Panc1 (cell line): Measurements from ENCODE around the gene HAGHL. TPM values are rescaled to one million over a fixed set of nuclear protein-coding genes. Genes with fewer than 3 reads are reported as not detected.

Source experiments
- ATAC-seq: fragments of 200-7000 bp; cut with Tn5 transposase; 2 replicates; pipeline ENCODE4 v1.9.1; 2020; ENCODE audit warnings: mild to moderate bottlenecking, moderate library complexity
- BruUV-seq: library from RNA; stranded (reverse); fragments of 400-500 nt; replicated peaks from 2 replicates; lab custom pipeline; 2021; lab: Mats Ljungman, UMichigan
- CTCF ChIA-PET: fragments of 300-600 bp; sonication (Branson Sonifier 250); formaldehyde crosslinking; loops from one replicate; lab custom pipeline; 2022; ENCODE audit warnings: antibody characterized with exemption; lab: Charles Lee
- POLR2A ChIA-PET: fragments of 300-600 bp; sonication (Branson Sonifier 250); formaldehyde crosslinking; loops from one replicate; lab custom pipeline; 2022; ENCODE audit warnings: antibody characterized with exemption; lab: Charles Lee
- DNase-seq: peaks from one replicate; pipeline ENCODE4 v3.0.0-alpha.2; 2010; ENCODE audit warnings: low read depth, low spot score
- H3K27ac ChIP-seq: 2 replicates; pipeline ENCODE4 v1.5.1; 2011; ENCODE audit warnings: mild to moderate bottlenecking, low read length, inconsistent platforms
- H3K27me3 ChIP-seq: fragments of 200-500 bp; sonication (Bioruptor generic); 2 replicates; pipeline ENCODE4 v1.6.0; 2014; ENCODE audit warnings: low read length, inconsistent platforms; ENCODE audit not compliant: control insufficient read depth, insufficient read depth
- H3K36me3 ChIP-seq: fragments of 200-500 bp; sonication (Bioruptor generic); 2 replicates; pipeline ENCODE4 v1.5.1; 2014; ENCODE audit warnings: inconsistent platforms, mild to moderate bottlenecking, low read length, moderate library complexity; ENCODE audit not compliant: control insufficient read depth, insufficient read depth
- H3K4me1 ChIP-seq: 2 replicates; pipeline ENCODE4 v1.5.1; 2011; ENCODE audit warnings: inconsistent platforms, mild to moderate bottlenecking, low read length, moderate library complexity; ENCODE audit not compliant: control insufficient read depth, insufficient read depth
- H3K4me3 ChIP-seq, 2 experiments: 2 replicates each; pipeline ENCODE4 v1.5.1; 2011 to 2012; ENCODE audit warnings: low read depth in 2 of 2, low read length in 2 of 2, mild to moderate bottlenecking in 2 of 2, inconsistent platforms in 1 of 2, moderate library complexity in 1 of 2
- H3K9me3 ChIP-seq: fragments of 200-500 bp; sonication (Bioruptor generic); 2 replicates; pipeline ENCODE4 v1.5.1; 2014; ENCODE audit warnings: low read depth, mild to moderate bottlenecking, inconsistent platforms, low read length, moderate library complexity; ENCODE audit not compliant: control insufficient read depth, insufficient read depth
- POLR2AphosphoS5 ChIP-seq: IDR thresholded peaks from 2 replicates; pipeline ENCODE4 v1.6.1; 2012; ENCODE audit warnings: mild to moderate bottlenecking, low read depth, low read length, moderate library complexity
- REST ChIP-seq, 2 experiments: IDR thresholded peaks; 2 replicates each; pipeline ENCODE4 v1.6.1; 2011 to 2012; ENCODE audit warnings: low read depth in 2 of 2, control low read depth in 1 of 2, low read length in 1 of 2, mild to moderate bottlenecking in 1 of 2, moderate library complexity in 1 of 2; ENCODE audit not compliant: insufficient read depth in 1 of 2
- SIN3A ChIP-seq: IDR thresholded peaks from 2 replicates; pipeline ENCODE4 v1.6.1; 2012; ENCODE audit warnings: low read depth, mild to moderate bottlenecking, low read length, moderate library complexity, borderline replicate concordance; ENCODE audit not compliant: insufficient read depth
- TCF7L2 ChIP-seq: IDR thresholded peaks from 2 replicates; pipeline ENCODE4 v1.6.1; 2011; ENCODE audit warnings: mild to moderate bottlenecking, low read depth, low read length, inconsistent platforms
- in situ Hi-C: cut with HindIII; loops from 2 replicates; pipeline ENCODE4 v1.10.0; 2016; ENCODE audit warnings: low sequenced_read_pairs, low pct_unique_long_range_greater_than_20kb
- intact Hi-C: fragments of 100-400 bp; cut with micrococcal nuclease; formaldehyde crosslinking; loops from one replicate; pipeline ENCODE4 v1.10.0; 2022; ENCODE audit not compliant: unreplicated experiment
- total RNA-seq: library from RNA; stranded (reverse); gene quantifications from one replicate; pipeline ENCODE4 v1.2.1, GENCODE V29; 2021; ENCODE audit not compliant: unreplicated experiment
- TF ChIP-seq, protein P1 (sequence below): fragments of 450-650 bp; IDR thresholded peaks from 2 replicates; pipeline ENCODE4 v1.5.1; 2017; ENCODE audit warnings: mild to moderate bottlenecking

The HAGHL gene
- total RNA-seq, 1 experiment from 2014 or later = 41.1 TPM

DNA sequence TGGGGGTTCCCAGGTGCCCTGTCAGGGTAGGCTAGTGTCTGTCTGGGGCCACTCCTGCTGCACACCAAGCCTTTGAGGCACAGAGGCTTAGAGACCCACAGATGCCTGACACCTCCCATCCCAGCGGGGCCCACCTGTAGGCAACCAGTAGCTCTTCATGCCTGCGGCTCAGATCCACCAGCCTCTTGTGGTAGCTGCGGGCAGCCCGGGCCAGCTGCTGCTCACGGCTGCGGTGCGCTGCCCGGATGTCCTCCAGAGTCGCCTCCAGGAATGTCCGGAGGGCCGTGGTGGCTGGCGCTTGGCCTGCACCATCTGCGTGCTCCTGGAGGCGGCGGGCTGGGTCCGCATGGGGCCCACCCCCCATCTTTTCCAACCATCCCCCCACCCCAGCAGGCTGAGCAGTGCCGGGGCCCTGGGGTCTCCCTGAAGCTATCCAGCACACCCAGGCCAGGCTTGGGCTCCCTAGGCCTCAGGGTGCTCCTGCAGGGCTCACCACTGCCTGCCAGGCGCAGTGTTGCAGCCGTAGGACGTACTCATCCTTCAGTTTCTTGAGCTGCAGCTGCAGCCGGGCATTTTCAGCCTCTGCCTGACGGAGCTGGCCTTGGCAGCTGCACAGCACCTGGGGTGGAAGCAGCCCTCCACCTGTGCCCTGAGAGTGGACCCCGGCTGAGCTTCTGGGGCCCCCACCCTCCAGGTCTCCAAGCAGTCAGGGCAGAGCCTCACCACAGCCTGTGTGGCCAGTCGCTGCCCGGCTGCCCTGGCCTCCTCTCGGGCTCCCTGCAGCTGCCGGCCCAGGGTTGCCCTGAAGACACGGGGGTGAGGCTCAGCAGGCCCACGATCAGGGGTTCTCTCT is 2.5 kb upstream of the HAGHL start:
- intact Hi-C loops (no loop called here), in situ Hi-C loops (no loop called here)
- Histone ChIP-seq H3K36me3 (no peaks in the 10 kb centered on the region; the same call in 1 of the 2 replicates), H3K27me3 (no peaks in the 10 kb centered on the region), H3K27ac (peak overlapping the region; percentile 17; the same call in 1 of the 2 replicates), H3K4me1 (peaks cover 18% of the 10 kb centered on the region), H3K9me3 (no peaks in the 10 kb centered on the region), H3K4me3 (no peak overlapping the region)
- POLR2A ChIA-PET = interaction anchor here (0.5 to 0.8 kb wide), 3 partner anchors 11 to 84 kb away, joined by 3 to 4 read pairs (median 3); no protein-coding TSS in a partner anchor
- DNase-seq (no peak), ATAC-seq (no peak)
- CTCF ChIA-PET = interaction anchor here (0.5 to 2.1 kb wide), 3 partner anchors 12 to 426 kb away, joined by 6 to 10 read pairs (median 7); no protein-coding TSS in a partner anchor
- TF ChIP-seq REST (IDR thresholded peaks at IDR 0.05; ENCODE audit: insufficient read depth in 1 of 2, low read depth in 2 of 2, low read length in 1 of 2) (no peak), POLR2AphosphoS5 (no peak; the same call in 1 of the 2 replicates), TCF7L2 (no peak), SIN3A (no peak)
- TF ChIP-seq, protein P1, sequence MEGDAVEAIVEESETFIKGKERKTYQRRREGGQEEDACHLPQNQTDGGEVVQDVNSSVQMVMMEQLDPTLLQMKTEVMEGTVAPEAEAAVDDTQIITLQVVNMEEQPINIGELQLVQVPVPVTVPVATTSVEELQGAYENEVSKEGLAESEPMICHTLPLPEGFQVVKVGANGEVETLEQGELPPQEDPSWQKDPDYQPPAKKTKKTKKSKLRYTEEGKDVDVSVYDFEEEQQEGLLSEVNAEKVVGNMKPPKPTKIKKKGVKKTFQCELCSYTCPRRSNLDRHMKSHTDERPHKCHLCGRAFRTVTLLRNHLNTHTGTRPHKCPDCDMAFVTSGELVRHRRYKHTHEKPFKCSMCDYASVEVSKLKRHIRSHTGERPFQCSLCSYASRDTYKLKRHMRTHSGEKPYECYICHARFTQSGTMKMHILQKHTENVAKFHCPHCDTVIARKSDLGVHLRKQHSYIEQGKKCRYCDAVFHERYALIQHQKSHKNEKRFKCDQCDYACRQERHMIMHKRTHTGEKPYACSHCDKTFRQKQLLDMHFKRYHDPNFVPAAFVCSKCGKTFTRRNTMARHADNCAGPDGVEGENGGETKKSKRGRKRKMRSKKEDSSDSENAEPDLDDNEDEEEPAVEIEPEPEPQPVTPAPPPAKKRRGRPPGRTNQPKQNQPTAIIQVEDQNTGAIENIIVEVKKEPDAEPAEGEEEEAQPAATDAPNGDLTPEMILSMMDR = no peak
- BruUV-seq = no TSS peak

- BruUV-seq = no TSS peak
- peaks cover 16% of the 10 kb centered on the region for H3K4me1 ChIP-seq
- H3K27ac ChIP-seq = peak overlapping the region; percentile 17; the same call in 1 of the 2 replicates
- CTCF ChIA-PET = interaction anchor here (0.6 to 2.1 kb wide), 2 partner anchors 12 to 425 kb away, joined by 7 to 10 read pairs; no protein-coding TSS in a partner anchor
- H3K36me3 ChIP-seq = no peaks in the 10 kb centered on the region; the same call in 1 of the 2 replicates
- no peaks in the 10 kb centered on the region for H3K9me3 ChIP-seq
- intact Hi-C loops = no loop called here
- no peak for DNase-seq
- TF ChIP-seq POLR2AphosphoS5 = no peak
- TF ChIP-seq SIN3A = no peak
- TF ChIP-seq, protein P1 = no peak
- no peak for TF ChIP-seq TCF7L2
- no peak for TF ChIP-seq REST (IDR thresholded peaks at IDR 0.05; ENCODE audit: insufficient read depth in 1 of 2, low read depth in 2 of 2, low read length in 1 of 2)
- no peak for ATAC-seq
- no peaks in the 10 kb centered on the region for H3K27me3 ChIP-seq
- in situ Hi-C loops = no loop called here
- POLR2A ChIA-PET = interaction anchor here (0.7 kb wide), 1 partner anchor 83 kb away, joined by 3 read pairs; no protein-coding TSS in a partner anchor
- H3K4me3 ChIP-seq = no peak overlapping the region
Measured at GRCh38 chr16:725041-725376, 1.9 kb upstream of the HAGHL start.
